Measurements from ENCODE around the gene C2. TPM values are rescaled to one million over a fixed set of nuclear protein-coding genes. Genes with fewer than 3 reads are reported as not detected.

C2 gene
- total and polyA plus RNA-seq, 2 donors (not counting 1 experiment from before 2014, with no cell fraction given): 0.28 to 3.4 TPM

DNA sequence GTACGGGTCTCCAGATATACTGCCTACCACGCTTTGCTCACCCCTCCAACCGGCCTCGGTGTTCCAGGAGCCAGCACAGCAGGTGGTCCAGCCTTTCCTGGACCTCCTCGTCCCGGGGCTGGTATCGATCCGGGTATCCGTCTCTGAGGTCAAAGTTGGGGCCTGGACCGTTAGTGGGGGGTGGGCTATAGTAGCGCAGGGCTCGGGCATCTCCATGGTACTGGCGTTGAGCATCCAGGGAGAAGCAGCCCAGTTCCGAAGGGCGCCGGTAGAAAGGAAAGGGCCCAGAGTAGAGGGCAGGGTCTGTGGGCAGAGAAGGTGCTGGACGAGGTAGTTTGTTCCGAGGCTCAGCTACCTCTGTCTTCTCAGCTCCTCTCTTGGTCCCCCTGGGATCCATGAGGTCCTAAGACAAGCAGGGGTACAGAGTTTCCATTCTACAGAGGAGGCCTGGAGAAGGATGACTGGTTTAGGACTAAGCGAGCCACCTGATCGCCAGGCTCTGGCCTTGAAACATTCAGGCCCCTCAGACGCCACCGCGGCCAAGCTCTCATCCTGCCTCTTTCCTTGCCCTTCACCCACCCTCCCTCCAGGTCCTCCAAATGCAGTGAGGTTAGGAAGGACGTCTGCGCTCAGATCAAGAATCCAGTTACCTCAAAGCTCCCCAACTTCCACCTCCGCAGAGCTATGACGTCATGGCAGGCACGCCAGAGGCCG is 43.9 kb downstream of the C2 start:
- Histone ChIP-seq H4K20me1 (ENCODE audit: control insufficient read depth, insufficient read depth, low read length, poor library complexity, severe bottlenecking) (no peaks in the 10 kb centered on the region), H3K79me2 (ENCODE audit: control insufficient read depth, insufficient read depth, low read length) (peaks cover 11% of the 10 kb centered on the region), H3K27ac (ENCODE audit: low read length in 2 of 2) (peak overlapping the region; percentile 96 to 100), H3K9ac (ENCODE audit: low read length) (peak overlapping the region; percentile 98), H3K4me3 (ENCODE audit: control extremely low read depth in 1 of 5, extremely low read depth in 1 of 5, insufficient read depth in 1 of 5, low read depth in 2 of 5, low read length in 4 of 5) (peak overlapping the region; percentile 51 to 92 (median 80)), H3K4me1 (ENCODE audit: control insufficient read depth in 2 of 2, insufficient read depth in 2 of 2, low read length in 2 of 2) (peaks cover 18 to 23% of the 10 kb centered on the region in 2 donors), H3K27me3 (replicated peaks in 1 of 4; ENCODE audit: control extremely low read depth in 1 of 4, control insufficient read depth in 3 of 4, insufficient read depth in 4 of 4, low read length in 3 of 4) (no peaks in the 10 kb centered on the region), H3K4me2 (replicated peaks; ENCODE audit: low read depth, low read length, poor library complexity, severe bottlenecking) (peak overlapping the region; percentile 89), H2AFZ (ENCODE audit: insufficient read depth, low read depth, low read length, poor library complexity, severe bottlenecking) (peak overlapping the region; percentile 77), H3K36me3 (replicated peaks in 1 of 2; ENCODE audit: control extremely low read depth in 1 of 2, control insufficient read depth in 1 of 2, extremely low read depth in 1 of 2, insufficient read depth in 2 of 2, low read length in 1 of 2) (peaks cover 2 to 37% of the 10 kb centered on the region in 2 experiments), H3K9me3 (ENCODE audit: control extremely low read depth in 1 of 3, control insufficient read depth in 2 of 3, insufficient read depth in 1 of 3, low read length in 2 of 3) (no peaks in the 10 kb centered on the region)
- Mint-ChIP-seq H3K4me3 (peak overlapping the region; percentile 98), H3K4me1 (peaks cover 34% of the 10 kb centered on the region), H3K27ac (peak overlapping the region; percentile 100), H3K9me3 (ENCODE audit: insufficient read depth) (no peaks in the 10 kb centered on the region), H3K27me3 (no peaks in the 10 kb centered on the region)
- intact Hi-C loops (cut with micrococcal nuclease): loop anchor here (10.0 kb wide), 4 partner anchors 137 to 1907 kb away; partner anchors contain the start of genes CLIC1, HSD17B8, POLR1H and PPP1R11
- CTCF ChIA-PET: interaction anchor here (1.2 to 1.8 kb wide), 2 partner anchors 12 to 21 kb away, joined by 3 to 10 read pairs; partner anchors contain the start of genes NELFE and SKIC2
- WGBS (ENCODE audit: insufficient coverage): 29% methylated on average over 29 of the region's 29 CpGs
- DNase-seq: no peak
- TF ChIP-seq EZH2 (IDR thresholded peaks at IDR 0.05; ENCODE audit: borderline replicate concordance, insufficient read depth, low read depth, low read length, poor library complexity, severe bottlenecking): no peak
- TF ChIP-seq, protein P1, sequence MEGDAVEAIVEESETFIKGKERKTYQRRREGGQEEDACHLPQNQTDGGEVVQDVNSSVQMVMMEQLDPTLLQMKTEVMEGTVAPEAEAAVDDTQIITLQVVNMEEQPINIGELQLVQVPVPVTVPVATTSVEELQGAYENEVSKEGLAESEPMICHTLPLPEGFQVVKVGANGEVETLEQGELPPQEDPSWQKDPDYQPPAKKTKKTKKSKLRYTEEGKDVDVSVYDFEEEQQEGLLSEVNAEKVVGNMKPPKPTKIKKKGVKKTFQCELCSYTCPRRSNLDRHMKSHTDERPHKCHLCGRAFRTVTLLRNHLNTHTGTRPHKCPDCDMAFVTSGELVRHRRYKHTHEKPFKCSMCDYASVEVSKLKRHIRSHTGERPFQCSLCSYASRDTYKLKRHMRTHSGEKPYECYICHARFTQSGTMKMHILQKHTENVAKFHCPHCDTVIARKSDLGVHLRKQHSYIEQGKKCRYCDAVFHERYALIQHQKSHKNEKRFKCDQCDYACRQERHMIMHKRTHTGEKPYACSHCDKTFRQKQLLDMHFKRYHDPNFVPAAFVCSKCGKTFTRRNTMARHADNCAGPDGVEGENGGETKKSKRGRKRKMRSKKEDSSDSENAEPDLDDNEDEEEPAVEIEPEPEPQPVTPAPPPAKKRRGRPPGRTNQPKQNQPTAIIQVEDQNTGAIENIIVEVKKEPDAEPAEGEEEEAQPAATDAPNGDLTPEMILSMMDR (IDR thresholded peaks at IDR 0.05): no peak
- POLR2A ChIA-PET: interaction anchor here (0.7 to 3.6 kb wide), 11 partner anchors 8 to 1354 kb away, joined by 3 to 24 read pairs (median 5); partner anchors contain the start of genes ATF6B, BAG6, DDX39B and EHMT2
- ATAC-seq (ENCODE audit: low read depth): no peak

Measured in B cell (primary cell).